ENCODE data around the gene MRAP2. TPM values are rescaled to one million over a fixed set of nuclear protein-coding genes. Genes with fewer than 3 reads are reported as not detected.
"Not testable (repeated sequence)": the region's sequence is repeated elsewhere in the genome, so short reads cannot be mapped to it uniquely, and the experiment has no call there.

Gene MRAP2
- total RNA-seq, 1 donor from 2014 or later = 40.2 TPM

DNA sequence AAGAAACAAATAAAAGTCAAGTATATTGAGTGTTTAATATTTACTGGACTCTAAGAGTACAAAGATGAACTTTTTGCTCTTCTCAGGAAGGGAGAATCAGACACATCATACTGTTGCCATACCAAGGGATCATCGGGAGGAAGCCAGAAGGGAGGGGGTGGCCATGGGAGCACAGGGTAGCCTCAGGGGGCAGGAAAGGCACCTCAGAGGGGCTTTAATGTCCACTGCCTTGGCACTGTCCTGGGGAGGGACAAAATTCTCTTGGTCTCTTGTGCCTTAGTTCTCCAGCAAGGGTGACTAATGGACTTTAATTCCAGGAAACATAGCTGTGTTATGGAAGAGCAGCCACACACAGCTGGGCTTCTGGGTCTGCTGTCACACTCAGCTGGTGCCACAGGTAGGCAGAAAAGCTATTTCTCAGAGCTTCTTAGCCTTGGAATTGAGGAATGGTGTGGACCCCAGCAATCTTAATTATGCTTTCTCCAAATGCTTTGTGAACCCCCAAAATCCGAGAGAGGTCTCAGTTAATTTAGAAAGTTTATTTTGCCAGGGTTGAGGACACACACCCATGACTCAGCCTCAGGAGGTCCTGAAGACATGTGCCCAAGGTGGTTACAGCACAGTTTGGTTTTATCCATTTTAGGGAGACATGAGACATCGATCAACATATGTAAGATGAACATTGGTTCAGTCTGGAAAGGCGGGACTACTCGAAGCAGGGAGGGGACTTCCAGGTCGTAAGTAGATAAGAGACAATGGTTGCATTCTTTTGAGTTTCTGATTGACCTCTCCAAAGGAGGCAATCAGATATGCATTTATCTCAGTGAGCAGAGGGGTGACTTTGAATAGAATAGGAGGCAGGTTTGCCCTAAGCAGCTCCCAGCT lies 53.2 kb downstream of the MRAP2 start:
- Histone ChIP-seq H3K27me3 (ENCODE audit: control insufficient read depth in 3 of 3, insufficient read depth in 3 of 3, low read length in 3 of 3) (no peaks in the 10 kb centered on the region), H3K4me3 (ENCODE audit: low read length in 3 of 3) (no peak overlapping the region), H3K27ac (ENCODE audit: low read depth, low read length) (no peak overlapping the region), H3K36me3 (ENCODE audit: control insufficient read depth in 3 of 3, insufficient read depth in 3 of 3, low read length in 3 of 3) (no peaks in the 10 kb centered on the region), H3K9ac (ENCODE audit: low read depth in 1 of 3, low read length in 3 of 3) (no peak overlapping the region), H3K4me1 (ENCODE audit: control insufficient read depth in 3 of 3, insufficient read depth in 3 of 3, low read length in 3 of 3) (no peaks in the 10 kb centered on the region), H3K9me3 (ENCODE audit: control insufficient read depth in 3 of 3, low read length in 3 of 3) (no peaks in the 10 kb centered on the region)

DNA sequence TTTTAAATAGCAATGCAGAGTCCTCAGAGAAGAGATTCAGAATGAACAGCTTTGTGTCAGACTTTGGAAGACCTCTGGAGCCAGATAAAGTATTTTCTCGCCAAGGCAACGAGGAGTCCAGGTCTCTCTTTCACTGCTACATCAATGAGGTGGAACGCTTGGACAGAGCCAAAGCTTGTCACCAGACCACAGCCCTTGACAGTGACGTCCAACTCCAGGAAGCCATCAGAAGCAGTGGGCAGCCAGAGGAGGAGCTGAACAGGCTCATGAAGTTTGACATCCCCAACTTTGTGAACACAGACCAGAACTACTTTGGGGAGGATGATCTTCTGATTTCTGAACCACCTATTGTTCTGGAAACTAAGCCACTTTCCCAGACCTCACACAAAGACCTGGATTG lies 55.5 kb downstream of the MRAP2 start:
- Histone ChIP-seq H3K4me3 (ENCODE audit: low read length in 3 of 3) (no peak overlapping the region), H3K4me1 (ENCODE audit: control insufficient read depth in 3 of 3, insufficient read depth in 3 of 3, low read length in 3 of 3) (no peaks in the 10 kb centered on the region), H3K36me3 (ENCODE audit: control insufficient read depth in 3 of 3, insufficient read depth in 3 of 3, low read length in 3 of 3) (no peaks in the 10 kb centered on the region), H3K27ac (ENCODE audit: low read depth, low read length) (no peak overlapping the region), H3K9ac (ENCODE audit: low read depth in 1 of 3, low read length in 3 of 3) (no peak overlapping the region), H3K9me3 (ENCODE audit: control insufficient read depth in 3 of 3, low read length in 3 of 3) (no peaks in the 10 kb centered on the region), H3K27me3 (ENCODE audit: control insufficient read depth in 3 of 3, insufficient read depth in 3 of 3, low read length in 3 of 3) (no peaks in the 10 kb centered on the region)

DNA sequence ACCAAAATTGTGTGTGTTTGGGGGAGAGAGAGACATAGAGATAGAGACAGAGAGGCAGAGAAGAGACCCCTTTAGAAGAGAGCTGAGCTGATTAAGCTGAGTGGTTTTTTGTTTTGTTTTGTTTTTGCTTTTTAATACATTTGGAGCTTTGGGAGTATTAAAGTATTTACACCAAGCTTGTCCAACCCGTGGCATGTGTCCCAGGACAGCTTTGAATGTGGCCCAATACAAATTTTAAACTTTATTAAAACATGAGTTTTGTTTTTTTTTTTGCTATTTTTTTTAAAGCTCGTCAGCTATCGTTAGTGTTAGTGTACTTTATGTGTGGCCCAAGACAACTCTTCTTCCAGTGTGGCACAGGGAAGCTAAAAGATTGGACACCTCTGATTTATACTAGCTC lies 56.0 kb downstream of the MRAP2 start:
- no peaks in the 10 kb centered on the region for H3K36me3 ChIP-seq (ENCODE audit: control insufficient read depth in 3 of 3, insufficient read depth in 3 of 3, low read length in 3 of 3)
- H3K9me3 ChIP-seq (ENCODE audit: control insufficient read depth in 3 of 3, low read length in 3 of 3) = no peaks in the 10 kb centered on the region
- no peaks in the 10 kb centered on the region for H3K27me3 ChIP-seq (ENCODE audit: control insufficient read depth in 3 of 3, insufficient read depth in 3 of 3, low read length in 3 of 3)
- no peak overlapping the region for H3K4me3 ChIP-seq (ENCODE audit: low read length in 3 of 3)
- H3K4me1 ChIP-seq (ENCODE audit: control insufficient read depth in 3 of 3, insufficient read depth in 3 of 3, low read length in 3 of 3) = no peaks in the 10 kb centered on the region
- no peak overlapping the region for H3K27ac ChIP-seq (ENCODE audit: low read depth, low read length)
- no peak overlapping the region for H3K9ac ChIP-seq (ENCODE audit: low read depth in 1 of 3, low read length in 3 of 3)

DNA sequence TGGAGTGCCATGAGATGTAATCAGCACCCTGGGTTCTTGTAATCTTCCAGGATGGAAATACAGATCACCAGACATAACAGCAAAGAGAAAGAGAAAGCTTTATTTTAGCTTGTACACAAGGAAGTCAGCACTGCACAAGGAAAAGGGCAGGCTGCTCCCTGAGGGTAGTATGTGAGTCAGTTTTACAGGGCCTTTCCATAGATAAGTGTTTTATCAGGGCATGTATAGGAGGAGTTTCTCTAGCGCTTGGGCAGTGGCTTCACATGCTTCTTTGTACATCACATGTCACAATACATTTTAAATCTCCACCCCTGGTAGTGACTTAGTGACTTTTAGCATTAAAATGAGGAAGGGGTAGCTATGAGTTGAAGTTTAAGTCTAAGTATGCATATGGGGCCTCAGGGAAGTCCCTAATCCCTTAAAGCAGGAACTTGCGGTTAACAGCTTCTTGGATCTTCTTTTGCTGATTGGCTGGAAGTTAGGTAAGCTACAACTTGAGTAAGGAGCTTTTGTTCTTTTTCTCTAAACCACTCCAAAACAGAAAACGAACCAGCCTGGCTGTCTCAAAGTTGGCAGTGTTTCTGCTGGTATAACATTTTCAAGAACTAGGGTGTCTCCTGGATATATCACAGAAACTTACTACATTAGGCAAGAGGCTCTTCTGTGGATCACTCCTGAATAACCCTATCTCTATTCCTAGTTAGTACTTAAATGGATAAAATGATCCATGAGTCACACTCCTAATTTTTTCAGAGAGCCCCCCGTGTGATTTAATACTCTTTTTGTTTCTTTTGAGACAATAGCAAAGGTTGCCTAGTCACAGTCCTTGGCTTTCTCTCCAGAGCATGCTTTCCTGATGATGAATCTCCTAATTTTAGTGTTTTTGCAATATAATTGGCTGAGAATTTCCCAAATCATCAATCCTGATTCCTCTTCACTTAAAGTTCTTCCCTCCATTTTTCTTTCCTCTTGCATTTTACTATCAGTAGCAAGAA lies 60.2 kb downstream of the MRAP2 start:
- Histone ChIP-seq H3K36me3 (ENCODE audit: control insufficient read depth in 3 of 3, insufficient read depth in 3 of 3, low read length in 3 of 3) (no peaks in the 10 kb centered on the region), H3K27ac (ENCODE audit: low read depth, low read length) (no peak overlapping the region), H3K4me3 (ENCODE audit: low read length in 3 of 3) (no peak overlapping the region), H3K27me3 (ENCODE audit: control insufficient read depth in 3 of 3, insufficient read depth in 3 of 3, low read length in 3 of 3) (no peaks in the 10 kb centered on the region), H3K9ac (ENCODE audit: low read depth in 1 of 3, low read length in 3 of 3) (no peak overlapping the region), H3K4me1 (ENCODE audit: control insufficient read depth in 3 of 3, insufficient read depth in 3 of 3, low read length in 3 of 3) (no peaks in the 10 kb centered on the region), H3K9me3 (ENCODE audit: control insufficient read depth in 3 of 3, low read length in 3 of 3) (no peaks in the 10 kb centered on the region)

DNA sequence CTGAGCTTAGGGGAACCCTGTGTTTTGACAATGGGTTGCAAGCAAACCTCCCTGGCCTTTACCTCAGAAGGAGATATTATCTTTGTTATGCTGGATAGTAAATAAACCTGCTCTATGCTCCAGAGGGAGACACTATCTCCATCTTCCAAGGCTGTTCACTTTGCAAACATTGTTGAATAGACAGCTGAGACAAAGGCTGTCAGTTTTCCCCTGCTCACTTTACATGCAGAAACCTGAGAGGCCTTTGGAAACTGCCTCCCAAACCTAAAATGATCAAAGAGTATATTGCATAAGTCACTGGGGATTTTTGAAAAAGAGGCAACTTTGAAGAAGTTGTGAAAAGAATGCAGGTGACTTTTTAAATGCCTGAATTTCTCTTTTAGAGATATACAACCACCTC lies 61.6 kb downstream of the MRAP2 start:
- Histone ChIP-seq H3K4me1 (ENCODE audit: control insufficient read depth in 3 of 3, insufficient read depth in 3 of 3, low read length in 3 of 3) (no peaks in the 10 kb centered on the region), H3K9me3 (ENCODE audit: control insufficient read depth in 3 of 3, low read length in 3 of 3) (no peaks in the 10 kb centered on the region), H3K9ac (ENCODE audit: low read depth in 1 of 3, low read length in 3 of 3) (no peak overlapping the region), H3K27me3 (ENCODE audit: control insufficient read depth in 3 of 3, insufficient read depth in 3 of 3, low read length in 3 of 3) (no peaks in the 10 kb centered on the region), H3K27ac (ENCODE audit: low read depth, low read length) (no peak overlapping the region), H3K4me3 (ENCODE audit: low read length in 3 of 3) (no peak overlapping the region), H3K36me3 (ENCODE audit: control insufficient read depth in 3 of 3, insufficient read depth in 3 of 3, low read length in 3 of 3) (no peaks in the 10 kb centered on the region)

DNA sequence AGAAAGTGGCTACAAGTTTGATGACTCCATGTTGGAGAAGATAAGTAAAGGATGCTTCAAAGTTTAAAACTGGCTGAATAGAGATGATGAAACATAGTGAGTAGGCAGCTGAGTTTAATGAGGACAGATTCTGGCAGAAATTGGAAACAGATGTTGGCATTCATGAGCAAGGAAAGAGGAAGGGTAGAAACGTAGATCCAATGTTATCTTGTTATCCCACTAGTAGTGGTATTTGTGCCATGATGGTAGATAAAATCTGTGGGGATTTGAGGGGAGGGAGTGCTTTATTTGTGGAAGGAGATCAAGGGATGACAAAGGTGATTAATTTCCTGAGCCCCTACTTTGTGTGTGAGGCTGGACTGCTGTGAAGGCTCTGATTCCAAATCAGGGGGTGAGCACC lies 69.5 kb downstream of the MRAP2 start:
- H3K9me3 ChIP-seq (ENCODE audit: control insufficient read depth in 3 of 3, low read length in 3 of 3) = no peaks in the 10 kb centered on the region
- no peak overlapping the region for H3K27ac ChIP-seq (ENCODE audit: low read depth, low read length)
- no peaks in the 10 kb centered on the region for H3K27me3 ChIP-seq (ENCODE audit: control insufficient read depth in 3 of 3, insufficient read depth in 3 of 3, low read length in 3 of 3)
- no peaks in the 10 kb centered on the region for H3K36me3 ChIP-seq (ENCODE audit: control insufficient read depth in 3 of 3, insufficient read depth in 3 of 3, low read length in 3 of 3)
- no peaks in the 10 kb centered on the region for H3K4me1 ChIP-seq (ENCODE audit: control insufficient read depth in 3 of 3, insufficient read depth in 3 of 3, low read length in 3 of 3)
- H3K4me3 ChIP-seq (ENCODE audit: low read length in 3 of 3) = no peak overlapping the region
- no peak overlapping the region for H3K9ac ChIP-seq (ENCODE audit: low read depth in 1 of 3, low read length in 3 of 3)

DNA sequence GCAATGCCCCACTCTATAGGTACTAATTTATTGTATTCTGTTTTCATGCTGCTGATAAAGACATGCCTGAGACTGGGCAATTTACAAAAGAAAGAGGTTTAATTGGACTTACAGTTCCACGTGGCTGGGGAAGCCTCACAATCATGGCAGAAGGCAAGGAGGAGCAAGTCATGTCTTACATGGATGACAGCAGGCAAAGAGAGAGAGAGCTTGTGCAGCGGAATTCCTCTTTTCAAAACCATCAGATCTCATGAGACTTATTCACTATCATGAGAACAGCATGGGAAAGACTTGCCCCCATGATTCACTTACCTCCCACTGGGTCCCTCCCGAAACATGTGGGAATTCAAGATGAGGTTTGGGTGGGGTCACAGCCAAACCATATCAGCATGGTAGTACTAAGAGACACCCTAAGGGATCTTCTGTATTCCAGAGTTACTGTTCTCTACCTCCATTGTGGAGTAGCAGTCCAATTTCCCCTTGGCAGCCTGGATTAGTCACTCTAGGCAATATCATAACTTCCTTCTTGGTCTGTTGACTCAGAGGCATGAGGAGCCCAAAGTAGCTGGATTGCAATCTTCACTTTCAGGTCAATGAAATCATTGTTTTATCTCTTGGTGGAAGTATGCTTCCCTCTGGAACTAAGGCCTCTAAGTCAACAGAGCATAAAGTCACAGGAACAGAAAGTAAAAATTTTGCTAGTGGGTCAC lies 71.8 kb downstream of the MRAP2 start:
- not testable (repeated sequence) for H3K27me3 ChIP-seq (ENCODE audit: control insufficient read depth in 3 of 3, insufficient read depth in 3 of 3, low read length in 3 of 3); H3K4me1 ChIP-seq (ENCODE audit: control insufficient read depth in 3 of 3, insufficient read depth in 3 of 3, low read length in 3 of 3); H3K4me3 ChIP-seq (ENCODE audit: low read length in 3 of 3); H3K27ac ChIP-seq (ENCODE audit: low read depth, low read length); H3K9ac ChIP-seq (ENCODE audit: low read depth in 1 of 3, low read length in 3 of 3); H3K9me3 ChIP-seq (ENCODE audit: control insufficient read depth in 3 of 3, low read length in 3 of 3); H3K36me3 ChIP-seq (ENCODE audit: control insufficient read depth in 3 of 3, insufficient read depth in 3 of 3, low read length in 3 of 3)

DNA sequence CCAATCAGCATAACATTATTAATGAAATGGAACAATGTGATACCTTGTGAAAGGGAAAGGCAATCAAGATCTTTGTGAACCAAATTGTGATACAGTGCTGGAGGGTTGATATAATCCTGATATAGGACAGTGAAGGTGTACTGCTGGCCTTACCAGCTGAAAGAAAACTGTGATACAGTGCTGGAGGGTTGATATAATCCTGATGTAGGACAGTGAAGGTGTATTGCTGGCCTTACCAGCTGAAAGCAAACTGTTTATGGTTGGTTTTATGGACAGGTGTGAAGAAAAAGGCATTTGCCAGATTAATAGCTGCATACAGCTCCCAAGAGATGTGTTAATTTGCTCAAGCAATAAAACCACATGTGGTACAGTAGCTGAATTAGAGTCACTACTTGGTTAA lies 73.9 kb downstream of the MRAP2 start:
- Histone ChIP-seq H3K9ac (ENCODE audit: low read depth in 1 of 3, low read length in 3 of 3) (no peak overlapping the region), H3K27ac (ENCODE audit: low read depth, low read length) (no peak overlapping the region), H3K36me3 (ENCODE audit: control insufficient read depth in 3 of 3, insufficient read depth in 3 of 3, low read length in 3 of 3) (no peaks in the 10 kb centered on the region), H3K4me1 (ENCODE audit: control insufficient read depth in 3 of 3, insufficient read depth in 3 of 3, low read length in 3 of 3) (no peaks in the 10 kb centered on the region), H3K9me3 (ENCODE audit: control insufficient read depth in 3 of 3, low read length in 3 of 3) (no peaks in the 10 kb centered on the region), H3K4me3 (ENCODE audit: low read length in 3 of 3) (no peak overlapping the region), H3K27me3 (ENCODE audit: control insufficient read depth in 3 of 3, insufficient read depth in 3 of 3, low read length in 3 of 3) (no peaks in the 10 kb centered on the region)

DNA sequence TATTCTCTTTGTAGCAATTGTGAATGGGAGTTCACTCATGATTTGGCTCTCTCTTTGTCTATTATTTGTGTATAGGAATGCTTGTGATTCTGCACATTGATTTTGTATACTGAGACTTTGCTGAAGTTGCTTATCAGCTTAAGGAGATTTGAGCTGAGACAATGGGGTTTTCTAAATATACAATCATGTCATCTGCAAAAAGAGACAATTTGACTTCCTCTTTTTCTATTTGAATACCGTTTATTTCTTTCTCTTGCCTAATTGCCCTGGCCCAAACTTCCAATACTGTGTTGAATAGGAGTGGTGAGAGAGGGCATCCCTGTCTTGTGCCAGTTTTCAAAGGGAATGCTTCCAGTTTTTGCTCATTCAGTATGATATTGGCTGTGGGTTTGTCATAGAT lies 77.8 kb downstream of the MRAP2 start:
- H3K9me3 ChIP-seq (ENCODE audit: control insufficient read depth in 3 of 3, low read length in 3 of 3); H3K9ac ChIP-seq (ENCODE audit: low read depth in 1 of 3, low read length in 3 of 3); H3K4me3 ChIP-seq (ENCODE audit: low read length in 3 of 3); H3K27ac ChIP-seq (ENCODE audit: low read depth, low read length); H3K4me1 ChIP-seq (ENCODE audit: control insufficient read depth in 3 of 3, insufficient read depth in 3 of 3, low read length in 3 of 3); H3K36me3 ChIP-seq (ENCODE audit: control insufficient read depth in 3 of 3, insufficient read depth in 3 of 3, low read length in 3 of 3); H3K27me3 ChIP-seq (ENCODE audit: control insufficient read depth in 3 of 3, insufficient read depth in 3 of 3, low read length in 3 of 3): not testable (repeated sequence)
